ENCODE measurements around the gene PRR15L. TPM values are rescaled to one million over a fixed set of nuclear protein-coding genes. Genes with fewer than 3 reads are reported as not detected.

The PRR15L gene
- total RNA-seq, 2 donors from 2014 or later: 0.57 to 0.60 TPM

- no peak for TF ChIP-seq CTCF (conservative IDR thresholded peaks at IDR 0.05)
- H3K4me1 ChIP-seq (ENCODE audit: control insufficient read depth, insufficient read depth, low read length): no peaks in the 10 kb centered on the region
- no peaks in the 10 kb centered on the region for H3K9me3 ChIP-seq (ENCODE audit: control insufficient read depth, low read length)
- H3K27me3 ChIP-seq (ENCODE audit: control insufficient read depth, insufficient read depth, low read length, poor library complexity, severe bottlenecking): no peaks in the 10 kb centered on the region
- Mint-ChIP-seq H3K4me1 (peaks cover 5% of the 10 kb centered on the region), H3K9me3 (no peaks in the 10 kb centered on the region), H3K27ac (no peak overlapping the region), H3K36me3 (ENCODE audit: low read depth) (peaks cover 1% of the 10 kb centered on the region), H3K4me3 (no peak overlapping the region), H3K27me3 (ENCODE audit: insufficient read depth) (no peaks in the 10 kb centered on the region)
- no peak for DNase-seq
- H3K4me3 ChIP-seq (ENCODE audit: low read length): no peak overlapping the region
- no peak overlapping the region for H3K27ac ChIP-seq (ENCODE audit: low read depth, low read length)
- peaks cover 14% of the 10 kb centered on the region for H3K36me3 ChIP-seq (ENCODE audit: control insufficient read depth, insufficient read depth, low read length)
- 93% methylated on average over 3 to 6 of the region's 6 CpGs for whole genome bisulfite sequencing, 2 experiments (ENCODE audit: insufficient coverage in 1 of 2, insufficient read length in 1 of 2)
- H3K9ac ChIP-seq (ENCODE audit: extremely low read depth, low read length, poor library complexity, severe bottlenecking): no peak overlapping the region
These were observed 11.2 kb downstream of the PRR15L start for GRCh38 chr17:47946516-47946915.

- Histone ChIP-seq H3K4me3 (ENCODE audit: low read length) (no peak overlapping the region), H3K4me1 (ENCODE audit: control insufficient read depth, insufficient read depth, low read length) (no peaks in the 10 kb centered on the region), H3K9ac (ENCODE audit: extremely low read depth, low read length, poor library complexity, severe bottlenecking) (no peak overlapping the region), H3K27me3 (ENCODE audit: control insufficient read depth, insufficient read depth, low read length, poor library complexity, severe bottlenecking) (peaks cover 2% of the 10 kb centered on the region), H3K9me3 (ENCODE audit: control insufficient read depth, low read length) (no peaks in the 10 kb centered on the region), H3K36me3 (ENCODE audit: control insufficient read depth, insufficient read depth, low read length) (peaks cover 14% of the 10 kb centered on the region), H3K27ac (ENCODE audit: low read depth, low read length) (no peak overlapping the region)
- Mint-ChIP-seq H3K4me3 (no peak overlapping the region), H3K9me3 (peaks cover 5% of the 10 kb centered on the region), H3K36me3 (ENCODE audit: low read depth) (peaks cover 1% of the 10 kb centered on the region), H3K27ac (no peak overlapping the region), H3K27me3 (ENCODE audit: insufficient read depth) (peaks cover 6% of the 10 kb centered on the region), H3K4me1 (peaks cover 5% of the 10 kb centered on the region)
- TF ChIP-seq CTCF (conservative IDR thresholded peaks at IDR 0.05): no peak
- DNase-seq: no peak
- WGBS, 2 experiments (ENCODE audit: insufficient coverage in 1 of 2, insufficient read length in 1 of 2): 94 to 98% methylated on average over 9 to 10 of the region's 10 CpGs
These were observed 11.9 kb downstream of the PRR15L start for GRCh38 chr17:47945529-47946508.

- Histone ChIP-seq H3K4me1 (ENCODE audit: control insufficient read depth, insufficient read depth, low read length) (no peaks in the 10 kb centered on the region), H3K9ac (ENCODE audit: extremely low read depth, low read length, poor library complexity, severe bottlenecking) (no peak overlapping the region), H3K27me3 (ENCODE audit: control insufficient read depth, insufficient read depth, low read length, poor library complexity, severe bottlenecking) (peaks cover 3% of the 10 kb centered on the region), H3K27ac (ENCODE audit: low read depth, low read length) (no peak overlapping the region), H3K36me3 (ENCODE audit: control insufficient read depth, insufficient read depth, low read length) (peaks cover 14% of the 10 kb centered on the region), H3K9me3 (ENCODE audit: control insufficient read depth, low read length) (no peaks in the 10 kb centered on the region), H3K4me3 (ENCODE audit: low read length) (no peak overlapping the region)
- Mint-ChIP-seq H3K27me3 (ENCODE audit: insufficient read depth) (peaks cover 13% of the 10 kb centered on the region), H3K36me3 (ENCODE audit: low read depth) (peaks cover 1% of the 10 kb centered on the region), H3K4me3 (no peak overlapping the region), H3K27ac (no peak overlapping the region), H3K4me1 (peaks cover 5% of the 10 kb centered on the region), H3K9me3 (peaks cover 5% of the 10 kb centered on the region)
- DNase-seq: no peak
- TF ChIP-seq CTCF (conservative IDR thresholded peaks at IDR 0.05): no peak
- 91 to 95% methylated on average over 8 of the region's 8 CpGs for WGBS, 2 experiments (ENCODE audit: insufficient coverage in 1 of 2, insufficient read length in 1 of 2)
These were observed 12.6 kb downstream of the PRR15L start for GRCh38 chr17:47945080-47945479.

Measured in endodermal cell (in vitro differentiated cells).